HL-60 (cell line): ENCODE data around the gene MEAK7.

Source experiments
- POLR2AphosphoS5 ChIP-seq: IDR thresholded peaks from 2 replicates; pipeline ENCODE4 v1.6.1; 2012; ENCODE audit warnings: low read depth
- TF ChIP-seq, protein P1 (sequence below): IDR thresholded peaks from one replicate; pipeline ENCODE4 v1.5.1; 2011; ENCODE audit warnings: low read length, control low read depth, inconsistent platforms; ENCODE audit not compliant: insufficient read depth
- TF ChIP-seq, protein P2 (sequence below): IDR thresholded peaks from 2 replicates; pipeline ENCODE4 v1.6.1; 2012; ENCODE audit warnings: low read depth; ENCODE audit not compliant: insufficient replicate concordance

DNA sequence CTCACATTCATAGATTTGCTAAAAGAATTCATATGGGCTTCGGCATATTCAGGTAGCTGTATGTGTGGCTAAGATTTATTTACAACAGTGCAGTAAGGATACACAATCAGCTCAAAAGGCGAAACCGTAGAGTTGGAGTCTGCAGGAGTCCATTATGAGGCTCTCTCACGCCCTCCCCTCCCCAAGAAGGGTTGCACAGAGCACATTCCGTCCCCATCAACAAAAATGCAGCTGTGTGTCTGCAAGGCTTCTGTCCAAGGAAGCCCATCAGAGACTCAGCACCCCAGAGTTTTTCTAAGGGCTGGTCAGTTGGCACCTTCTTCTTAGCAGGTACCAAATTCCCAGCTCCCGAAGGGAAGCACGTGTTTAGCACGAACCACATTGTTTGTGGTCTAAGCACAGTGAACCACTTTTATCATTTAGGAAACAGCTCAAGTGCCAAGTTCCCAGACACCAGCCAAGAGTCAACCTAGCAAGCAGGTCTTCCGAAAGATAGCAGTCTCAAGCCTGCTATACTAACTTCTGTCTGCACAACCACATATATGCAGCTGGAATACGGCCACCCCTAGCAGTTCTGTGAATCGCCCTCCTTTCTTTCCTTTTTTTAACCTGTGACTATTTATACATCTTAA, 28.5 kb upstream of the MEAK7 start:
- TF ChIP-seq, protein P1, sequence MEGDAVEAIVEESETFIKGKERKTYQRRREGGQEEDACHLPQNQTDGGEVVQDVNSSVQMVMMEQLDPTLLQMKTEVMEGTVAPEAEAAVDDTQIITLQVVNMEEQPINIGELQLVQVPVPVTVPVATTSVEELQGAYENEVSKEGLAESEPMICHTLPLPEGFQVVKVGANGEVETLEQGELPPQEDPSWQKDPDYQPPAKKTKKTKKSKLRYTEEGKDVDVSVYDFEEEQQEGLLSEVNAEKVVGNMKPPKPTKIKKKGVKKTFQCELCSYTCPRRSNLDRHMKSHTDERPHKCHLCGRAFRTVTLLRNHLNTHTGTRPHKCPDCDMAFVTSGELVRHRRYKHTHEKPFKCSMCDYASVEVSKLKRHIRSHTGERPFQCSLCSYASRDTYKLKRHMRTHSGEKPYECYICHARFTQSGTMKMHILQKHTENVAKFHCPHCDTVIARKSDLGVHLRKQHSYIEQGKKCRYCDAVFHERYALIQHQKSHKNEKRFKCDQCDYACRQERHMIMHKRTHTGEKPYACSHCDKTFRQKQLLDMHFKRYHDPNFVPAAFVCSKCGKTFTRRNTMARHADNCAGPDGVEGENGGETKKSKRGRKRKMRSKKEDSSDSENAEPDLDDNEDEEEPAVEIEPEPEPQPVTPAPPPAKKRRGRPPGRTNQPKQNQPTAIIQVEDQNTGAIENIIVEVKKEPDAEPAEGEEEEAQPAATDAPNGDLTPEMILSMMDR, result no peak
- TF ChIP-seq, protein P2, sequence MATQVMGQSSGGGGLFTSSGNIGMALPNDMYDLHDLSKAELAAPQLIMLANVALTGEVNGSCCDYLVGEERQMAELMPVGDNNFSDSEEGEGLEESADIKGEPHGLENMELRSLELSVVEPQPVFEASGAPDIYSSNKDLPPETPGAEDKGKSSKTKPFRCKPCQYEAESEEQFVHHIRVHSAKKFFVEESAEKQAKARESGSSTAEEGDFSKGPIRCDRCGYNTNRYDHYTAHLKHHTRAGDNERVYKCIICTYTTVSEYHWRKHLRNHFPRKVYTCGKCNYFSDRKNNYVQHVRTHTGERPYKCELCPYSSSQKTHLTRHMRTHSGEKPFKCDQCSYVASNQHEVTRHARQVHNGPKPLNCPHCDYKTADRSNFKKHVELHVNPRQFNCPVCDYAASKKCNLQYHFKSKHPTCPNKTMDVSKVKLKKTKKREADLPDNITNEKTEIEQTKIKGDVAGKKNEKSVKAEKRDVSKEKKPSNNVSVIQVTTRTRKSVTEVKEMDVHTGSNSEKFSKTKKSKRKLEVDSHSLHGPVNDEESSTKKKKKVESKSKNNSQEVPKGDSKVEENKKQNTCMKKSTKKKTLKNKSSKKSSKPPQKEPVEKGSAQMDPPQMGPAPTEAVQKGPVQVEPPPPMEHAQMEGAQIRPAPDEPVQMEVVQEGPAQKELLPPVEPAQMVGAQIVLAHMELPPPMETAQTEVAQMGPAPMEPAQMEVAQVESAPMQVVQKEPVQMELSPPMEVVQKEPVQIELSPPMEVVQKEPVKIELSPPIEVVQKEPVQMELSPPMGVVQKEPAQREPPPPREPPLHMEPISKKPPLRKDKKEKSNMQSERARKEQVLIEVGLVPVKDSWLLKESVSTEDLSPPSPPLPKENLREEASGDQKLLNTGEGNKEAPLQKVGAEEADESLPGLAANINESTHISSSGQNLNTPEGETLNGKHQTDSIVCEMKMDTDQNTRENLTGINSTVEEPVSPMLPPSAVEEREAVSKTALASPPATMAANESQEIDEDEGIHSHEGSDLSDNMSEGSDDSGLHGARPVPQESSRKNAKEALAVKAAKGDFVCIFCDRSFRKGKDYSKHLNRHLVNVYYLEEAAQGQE, result no peak
- TF ChIP-seq POLR2AphosphoS5, result no peak
